Sigmoid colon (tissue), 3 donors: Measurements from ENCODE around the gene SCPEP1.

Experiments used
- CTCF ChIP-seq, 4 experiments: fragments of 450-650 bp in 3 of 4; fragments of 200-600 bp in 1 of 4; IDR thresholded peaks; one replicate each; pipeline ENCODE4 v1.5.1; 2016 to 2019; ENCODE audit warnings: antibody characterized with exemption in 4 of 4, mild to moderate bottlenecking in 3 of 4, moderate library complexity in 2 of 4
- POLR2A ChIP-seq, 2 donors: fragments of 450-650 bp; IDR thresholded peaks; one replicate each; pipeline ENCODE4 v1.6.1; 2016; ENCODE audit warnings: antibody characterized with exemption in 2 of 2, mild to moderate bottlenecking in 2 of 2, moderate library complexity in 2 of 2

- TF ChIP-seq CTCF (IDR thresholded peaks at IDR 0.05) (no peak), POLR2A (IDR thresholded peaks at IDR 0.05) (no peak)
Measured at GRCh38 chr17:56947741-56948140, 30.2 kb upstream of the SCPEP1 start.
